ENCODE results near the gene PFDN4.

PFDN4 gene, protein sequence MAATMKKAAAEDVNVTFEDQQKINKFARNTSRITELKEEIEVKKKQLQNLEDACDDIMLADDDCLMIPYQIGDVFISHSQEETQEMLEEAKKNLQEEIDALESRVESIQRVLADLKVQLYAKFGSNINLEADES

DNA sequence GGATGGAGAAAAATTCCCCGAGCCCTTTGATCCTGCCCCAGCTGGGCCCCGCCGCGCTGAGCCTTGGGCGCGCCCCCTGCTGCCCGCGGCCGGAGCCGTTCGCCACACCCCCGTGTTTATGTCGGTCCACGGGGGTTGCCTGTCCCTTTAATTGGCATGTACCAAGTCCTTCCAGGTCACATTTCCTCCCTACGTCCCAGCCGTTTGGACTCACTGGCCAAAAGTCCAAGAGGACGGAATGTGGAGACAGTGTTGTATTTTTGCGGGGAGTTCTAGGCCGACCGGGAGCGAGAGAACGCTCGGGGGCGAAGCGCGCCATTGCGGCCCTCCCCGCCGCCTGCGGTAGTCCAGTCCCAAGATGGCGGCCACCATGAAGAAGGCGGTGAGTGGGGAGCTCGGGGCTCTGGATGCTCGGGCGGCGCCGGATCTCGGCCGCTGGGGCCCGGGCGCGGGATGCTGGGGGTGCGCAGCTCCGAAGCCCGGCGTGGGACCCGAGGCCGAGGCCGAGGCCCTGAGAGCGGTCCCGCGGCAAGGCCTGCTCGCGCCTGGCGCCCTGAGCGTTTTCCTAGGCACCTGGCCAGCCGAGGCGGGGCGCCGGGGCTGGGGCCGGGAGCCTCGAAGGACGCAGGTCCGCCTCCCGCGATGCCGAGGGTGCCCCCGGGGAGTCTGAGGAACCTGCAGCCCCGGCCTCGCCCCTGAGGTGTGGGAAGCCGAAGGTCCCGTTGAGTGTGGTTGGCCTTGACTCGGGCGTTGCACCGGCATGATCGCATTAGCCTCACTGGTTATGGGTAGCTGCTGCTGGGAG lies at the start of gene PFDN4:
TSS of gene PFDN4 (plus strand) at position 345 of the 805 bp plus-strand sequence. CDS start at position 359, 14 bp downstream.
- peak within 1 kb of the TSS; percentile 98 for H3K4me3 ChIP-seq (ENCODE audit: low read depth, low read length)

- H3K4me3 ChIP-seq (ENCODE audit: low read depth, low read length): no peak overlapping the region
Measured at GRCh38 chr20:54158226-54158625, 49.7 kb upstream of the PFDN4 start.

- no peak overlapping the region for H3K4me3 ChIP-seq (ENCODE audit: low read depth, low read length)
Measured at GRCh38 chr20:54158856-54159418, 49.0 kb upstream of the PFDN4 start.

DNA sequence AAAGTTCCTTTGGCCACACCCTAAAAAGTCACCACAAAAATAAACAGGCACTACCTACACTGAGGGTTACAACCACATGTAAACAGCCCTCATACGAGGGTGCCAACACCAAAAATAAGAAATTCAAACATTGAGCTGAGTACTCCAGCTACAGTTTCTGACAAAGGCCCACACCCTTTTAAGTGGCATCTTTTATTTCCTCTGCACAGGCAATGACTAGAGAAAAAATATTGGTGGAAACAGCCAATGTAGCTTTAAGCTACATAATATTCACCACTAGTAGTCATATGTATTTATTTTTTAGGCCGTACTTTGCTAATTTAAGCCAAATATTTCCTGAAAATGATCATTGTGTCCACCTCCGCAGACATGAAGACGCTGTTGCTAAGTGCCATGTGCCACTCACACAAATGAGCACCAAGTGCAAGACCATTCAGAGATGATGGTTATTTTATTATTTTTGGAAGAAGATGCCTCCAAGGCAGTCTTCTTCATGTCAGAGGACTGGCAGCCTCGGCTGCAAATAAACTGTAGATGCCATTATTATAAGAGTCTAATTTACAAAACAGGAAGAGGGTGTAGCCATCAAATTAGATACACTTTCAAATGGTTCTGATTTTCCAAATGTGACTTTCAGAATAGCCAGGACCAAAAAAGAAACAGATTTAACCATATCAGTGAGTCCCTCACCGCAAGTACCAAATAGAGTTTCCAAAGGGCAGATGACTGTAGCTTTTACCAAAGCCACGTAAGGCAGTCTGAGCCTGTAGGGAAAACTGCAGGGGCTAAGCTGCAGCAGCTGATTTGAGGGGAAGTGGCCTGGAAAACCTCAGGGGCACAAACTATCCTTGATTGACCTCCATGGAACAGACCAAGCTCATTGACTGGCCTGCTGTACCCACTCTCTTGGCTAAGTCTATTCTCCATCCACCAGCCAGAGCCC lies 47.6 kb upstream of the PFDN4 start:
- no peak overlapping the region for H3K4me3 ChIP-seq (ENCODE audit: low read depth, low read length)

- no peak overlapping the region for H3K4me3 ChIP-seq (ENCODE audit: low read depth, low read length)
Measured at GRCh38 chr20:54161008-54161820, 46.7 kb upstream of the PFDN4 start.

- no peak overlapping the region for H3K4me3 ChIP-seq (ENCODE audit: low read depth, low read length)
Measured at GRCh38 chr20:54161821-54162149, 46.1 kb upstream of the PFDN4 start.

- no peak overlapping the region for H3K4me3 ChIP-seq (ENCODE audit: low read depth, low read length)
Measured at GRCh38 chr20:54162378-54163009, 45.4 kb upstream of the PFDN4 start.

DNA sequence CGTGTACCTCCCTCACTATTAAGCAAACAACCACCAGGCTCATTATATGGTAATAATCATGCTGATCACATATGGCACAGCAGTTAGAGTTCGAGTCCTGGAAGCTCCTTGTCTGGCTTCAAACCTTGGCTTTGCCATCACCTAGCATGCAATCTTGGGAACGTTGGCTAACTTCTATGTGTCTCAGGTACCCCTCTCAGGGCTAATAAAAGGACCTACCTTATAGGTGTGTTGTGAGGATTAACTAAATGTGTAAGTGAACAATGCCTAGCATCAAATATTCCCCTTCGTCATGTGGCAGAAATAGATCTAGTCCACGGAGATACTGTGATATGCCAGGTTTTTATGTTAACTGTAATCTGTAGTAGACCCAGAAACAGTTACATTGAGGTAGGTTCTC lies 44.5 kb upstream of the PFDN4 start:
- no peak overlapping the region for H3K4me3 ChIP-seq (ENCODE audit: low read depth, low read length)

DNA sequence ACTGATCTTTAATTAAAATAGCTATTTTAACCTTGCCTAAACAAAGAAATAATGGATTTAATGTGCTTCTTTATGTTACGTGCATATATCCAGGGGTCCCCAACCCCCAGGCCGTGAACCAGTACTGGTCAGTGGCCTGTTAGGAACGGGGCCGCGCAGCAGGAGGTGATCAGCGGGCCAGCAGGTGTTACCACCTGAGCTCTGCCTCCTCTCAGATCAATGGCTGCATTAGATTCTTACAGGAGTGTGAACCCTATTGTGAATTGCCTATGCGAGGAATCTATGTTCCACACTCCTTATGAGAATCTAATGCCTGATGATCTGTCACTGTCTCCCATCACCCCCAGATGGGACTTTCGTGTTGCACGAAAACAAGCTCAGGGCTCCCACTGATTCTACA lies 42.9 kb upstream of the PFDN4 start:
- no peak overlapping the region for H3K4me3 ChIP-seq (ENCODE audit: low read depth, low read length)

DNA sequence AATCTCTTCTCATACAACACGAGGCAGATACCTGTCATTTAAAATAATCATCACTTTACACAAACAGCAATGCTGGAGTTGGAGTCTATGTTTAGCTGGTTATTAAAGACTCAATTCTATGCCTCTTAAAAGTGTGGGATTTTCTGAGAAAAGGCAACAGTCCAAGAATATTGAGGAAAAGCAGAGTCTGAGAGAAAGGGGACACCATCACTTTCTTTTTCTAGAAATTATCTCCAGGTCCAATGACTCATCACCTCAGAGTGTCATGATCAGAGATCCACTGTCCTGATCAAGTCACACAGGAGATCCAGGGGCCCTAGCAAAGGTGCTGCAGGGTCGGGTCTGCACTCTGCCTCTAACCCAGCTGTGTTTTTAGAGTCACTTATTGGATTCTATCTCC lies 42.1 kb upstream of the PFDN4 start:
- H3K4me3 ChIP-seq (ENCODE audit: low read depth, low read length): no peak overlapping the region

- no peak overlapping the region for H3K4me3 ChIP-seq (ENCODE audit: low read depth, low read length)
Measured at GRCh38 chr20:54166987-54167662, 40.8 kb upstream of the PFDN4 start.

DNA sequence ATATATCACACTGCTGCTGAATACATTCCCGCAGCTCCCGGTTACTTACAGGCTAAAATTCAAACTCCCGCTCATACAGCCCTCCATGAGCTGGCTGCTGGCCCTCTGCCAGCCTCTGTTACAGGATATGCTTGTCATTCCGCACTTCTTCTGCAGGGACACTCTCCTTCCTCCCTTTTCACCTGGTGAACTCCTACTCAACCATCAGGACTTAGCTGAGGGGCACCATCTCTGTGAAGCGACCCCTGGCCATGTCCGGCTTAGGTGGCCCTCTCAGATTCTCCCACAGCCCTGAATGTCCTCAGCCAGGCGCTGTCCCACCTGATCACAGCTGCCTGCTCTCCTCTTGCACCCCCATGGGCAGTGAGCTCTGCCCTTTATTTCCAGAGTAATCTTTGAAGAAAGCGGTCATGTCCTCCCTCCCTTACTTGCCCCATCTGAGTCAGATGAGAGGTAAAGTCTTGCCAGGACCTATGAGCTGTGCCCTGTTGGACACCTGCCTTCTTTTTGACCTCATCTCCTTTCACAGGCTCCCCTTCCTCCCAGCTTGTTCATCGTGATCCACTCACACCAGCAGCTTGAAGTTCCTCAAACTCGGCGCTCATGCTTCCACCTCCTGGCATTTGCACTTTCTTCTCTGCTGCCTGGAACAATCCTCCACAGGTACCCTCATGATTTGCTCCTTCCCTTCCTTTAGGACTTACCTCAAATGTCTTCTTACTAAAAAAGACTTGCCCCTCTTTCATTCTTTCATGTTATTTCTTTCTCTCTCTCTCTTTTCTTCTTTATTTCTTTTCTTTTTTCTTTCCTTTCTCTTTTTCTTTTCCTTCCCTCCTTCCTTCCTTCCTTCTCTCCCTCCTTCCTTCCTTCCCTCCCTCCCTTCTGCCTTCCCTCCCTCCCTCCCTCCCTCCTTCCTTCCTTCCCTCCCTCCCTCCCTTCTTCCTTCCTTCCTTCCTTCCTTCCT lies 39.7 kb upstream of the PFDN4 start:
- no peak overlapping the region for H3K4me3 ChIP-seq (ENCODE audit: low read depth, low read length)

GRCh38 chr20:54168961-54169862 lies 38.7 kb upstream of the PFDN4 start:
- H3K4me3 ChIP-seq (ENCODE audit: low read depth, low read length): no peak overlapping the region

DNA sequence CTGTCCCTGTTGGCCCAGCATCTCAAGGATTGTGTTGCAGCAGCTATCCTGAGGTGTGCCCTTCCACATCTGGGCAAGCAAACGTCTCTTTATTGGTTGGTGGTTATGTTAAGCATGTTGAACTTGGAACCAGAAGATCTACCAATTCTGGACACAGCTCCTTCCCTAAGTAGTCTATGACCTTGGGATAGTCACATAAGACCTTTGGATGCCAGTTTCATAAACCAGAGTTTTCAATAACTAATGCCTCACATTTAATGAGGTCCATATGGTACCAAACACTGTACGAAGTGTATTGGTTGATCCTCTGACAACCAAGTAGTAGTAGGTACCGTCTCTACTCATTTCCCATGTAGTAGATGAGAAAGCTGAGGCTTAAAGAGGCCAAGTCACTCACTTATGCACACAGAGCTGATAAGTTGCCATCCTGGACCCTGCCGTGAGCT lies 37.8 kb upstream of the PFDN4 start:
- H3K4me3 ChIP-seq (ENCODE audit: low read depth, low read length): no peak overlapping the region

DNA sequence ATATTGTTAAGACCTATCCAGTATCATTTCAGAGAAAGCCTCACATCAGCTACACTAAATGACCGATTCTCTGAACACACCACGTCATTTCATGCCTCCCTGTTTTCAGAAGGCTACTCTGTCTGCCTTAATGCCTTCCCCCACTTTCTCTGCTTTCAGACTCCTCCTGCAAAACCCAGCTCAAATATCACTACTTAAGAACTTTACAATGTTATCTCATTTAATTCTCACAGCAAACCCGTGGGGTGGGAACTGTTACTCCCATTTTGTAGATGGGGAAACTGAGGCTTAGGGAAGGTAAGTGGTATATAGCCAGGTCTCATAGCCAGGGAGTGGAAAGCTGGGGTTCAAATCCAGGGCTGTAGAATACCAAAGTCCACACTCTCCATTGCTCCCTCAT lies 36.9 kb upstream of the PFDN4 start:
- no peak overlapping the region for H3K4me3 ChIP-seq (ENCODE audit: low read depth, low read length)

GRCh38 chr20:54172532-54172855 lies 35.4 kb upstream of the PFDN4 start:
- peak overlapping the region; percentile 27 for H3K4me3 ChIP-seq (ENCODE audit: low read depth, low read length)

DNA sequence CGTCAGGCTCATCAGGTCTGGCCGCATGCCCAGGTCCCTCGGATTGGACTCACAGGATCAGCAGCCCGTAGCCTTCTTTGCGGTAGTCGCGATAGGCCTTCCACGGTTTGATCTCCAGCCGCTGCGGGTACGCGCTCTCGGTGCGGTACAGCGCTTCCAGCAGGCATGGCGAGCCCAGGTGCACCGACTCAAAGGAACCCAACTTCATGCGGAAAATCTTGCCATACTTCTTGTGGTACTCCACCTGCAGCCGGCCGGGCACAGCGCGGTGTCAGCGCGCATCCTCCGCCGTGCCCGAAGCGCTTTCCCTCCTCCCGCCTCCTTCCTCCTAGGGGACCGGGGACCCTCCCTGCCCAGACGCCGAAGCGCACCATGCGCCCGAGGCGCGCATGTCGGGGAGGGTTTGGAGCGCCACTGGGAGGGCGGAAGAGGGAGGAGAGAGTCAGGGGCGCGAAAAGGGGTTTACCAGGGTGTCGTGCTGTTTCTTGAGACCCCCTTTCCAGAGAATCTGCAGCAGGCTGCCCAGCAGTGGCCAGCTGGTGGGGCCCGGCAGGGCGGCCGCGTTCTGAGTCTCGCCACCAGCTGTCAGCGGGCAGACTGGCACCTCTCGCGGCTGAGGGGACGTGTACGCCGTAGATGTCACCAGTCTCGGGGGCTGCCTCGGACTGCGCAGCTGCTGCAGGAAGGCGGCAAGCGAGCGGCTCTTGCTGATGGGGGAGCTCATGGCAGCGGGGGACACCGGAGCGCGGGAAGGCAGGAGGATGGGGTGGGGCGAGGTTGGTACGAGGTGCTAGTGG lies 34.8 kb upstream of the PFDN4 start:
- peak overlapping the region; percentile 27 for H3K4me3 ChIP-seq (ENCODE audit: low read depth, low read length)

All from iPS-11a (cell line).